ENCODE data around the gene FHL3.

Gene FHL3

GRCh38 chr1:38012363-38013226 is 7.3 kb upstream of the FHL3 start, which contains the start of gene UTP11:
TSS of gene UTP11 (plus strand) at chr1:38012734. CDS start at chr1:38012803, 69 bp downstream.
- DNase-seq, result peak; percentile 68 to 75 (median 71)

DNA sequence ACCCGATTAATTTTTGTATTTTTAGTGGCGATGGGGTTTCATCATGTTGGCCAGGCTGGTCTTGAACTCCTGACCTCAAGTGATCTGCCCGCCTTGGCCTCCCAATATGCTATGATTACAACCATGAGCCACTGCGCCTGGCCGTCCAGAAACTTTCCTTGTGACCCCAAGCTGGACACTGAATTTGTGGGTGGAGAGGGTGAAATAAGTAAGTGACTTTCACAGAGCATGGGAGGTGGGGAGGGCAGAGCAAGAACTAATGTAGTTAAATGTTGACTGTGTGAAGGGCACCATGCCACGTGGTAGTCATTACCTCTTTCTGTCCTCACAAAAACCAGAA is 4.5 kb upstream of the FHL3 start:
- no peak for DNase-seq

GRCh38 chr1:38009088-38009840 is 4.0 kb upstream of the FHL3 start:
- DNase-seq, result peak in 1 of 4 experiments; percentile 23

DNA sequence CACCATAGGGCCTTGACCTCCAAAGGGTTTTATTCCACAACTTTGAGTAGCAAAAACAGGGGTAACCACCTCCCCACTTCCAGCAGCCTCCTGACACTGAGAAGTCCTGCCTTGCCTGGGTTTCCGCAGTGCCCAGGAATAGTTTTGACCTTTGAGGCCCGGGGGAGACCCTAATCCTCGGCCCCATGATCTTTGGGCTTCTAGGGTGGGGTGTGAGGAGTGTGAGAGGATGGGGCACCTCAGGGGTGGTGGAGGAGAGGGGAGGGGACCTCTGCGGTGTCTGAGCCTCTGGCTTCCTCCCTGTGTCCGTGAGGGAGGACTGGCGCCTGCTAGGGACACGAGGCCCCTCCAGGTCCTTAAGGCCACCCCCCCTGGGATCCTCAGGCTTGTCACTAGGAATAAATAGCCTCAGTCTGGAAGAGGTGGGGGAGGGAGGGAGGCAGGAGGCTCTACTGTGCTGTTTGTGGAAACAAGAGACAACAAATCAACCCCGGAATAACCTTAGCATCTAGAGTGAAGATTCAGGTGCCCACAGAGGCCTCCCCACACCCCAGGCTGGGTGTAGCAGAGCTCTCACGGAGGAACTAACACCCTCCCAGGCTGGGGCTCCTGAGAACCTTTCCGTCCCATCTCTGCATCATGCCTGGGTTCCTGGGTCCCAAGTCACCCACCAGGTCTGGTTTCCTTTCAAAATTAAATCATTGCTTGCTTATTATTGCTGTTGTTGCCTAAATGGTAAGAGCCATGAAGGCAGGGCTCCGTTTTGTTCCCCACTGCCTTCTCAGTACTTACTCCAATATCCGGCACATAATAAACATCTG is 904 bp upstream of the FHL3 start:
- no peak for DNase-seq

GRCh38 chr1:38004284-38005108 is 818 bp downstream of the FHL3 start:
- DNase-seq, result no peak

GRCh38 chr1:38003261-38004250 is 1.8 kb downstream of the FHL3 start:
- DNase-seq, result no peak

DNA sequence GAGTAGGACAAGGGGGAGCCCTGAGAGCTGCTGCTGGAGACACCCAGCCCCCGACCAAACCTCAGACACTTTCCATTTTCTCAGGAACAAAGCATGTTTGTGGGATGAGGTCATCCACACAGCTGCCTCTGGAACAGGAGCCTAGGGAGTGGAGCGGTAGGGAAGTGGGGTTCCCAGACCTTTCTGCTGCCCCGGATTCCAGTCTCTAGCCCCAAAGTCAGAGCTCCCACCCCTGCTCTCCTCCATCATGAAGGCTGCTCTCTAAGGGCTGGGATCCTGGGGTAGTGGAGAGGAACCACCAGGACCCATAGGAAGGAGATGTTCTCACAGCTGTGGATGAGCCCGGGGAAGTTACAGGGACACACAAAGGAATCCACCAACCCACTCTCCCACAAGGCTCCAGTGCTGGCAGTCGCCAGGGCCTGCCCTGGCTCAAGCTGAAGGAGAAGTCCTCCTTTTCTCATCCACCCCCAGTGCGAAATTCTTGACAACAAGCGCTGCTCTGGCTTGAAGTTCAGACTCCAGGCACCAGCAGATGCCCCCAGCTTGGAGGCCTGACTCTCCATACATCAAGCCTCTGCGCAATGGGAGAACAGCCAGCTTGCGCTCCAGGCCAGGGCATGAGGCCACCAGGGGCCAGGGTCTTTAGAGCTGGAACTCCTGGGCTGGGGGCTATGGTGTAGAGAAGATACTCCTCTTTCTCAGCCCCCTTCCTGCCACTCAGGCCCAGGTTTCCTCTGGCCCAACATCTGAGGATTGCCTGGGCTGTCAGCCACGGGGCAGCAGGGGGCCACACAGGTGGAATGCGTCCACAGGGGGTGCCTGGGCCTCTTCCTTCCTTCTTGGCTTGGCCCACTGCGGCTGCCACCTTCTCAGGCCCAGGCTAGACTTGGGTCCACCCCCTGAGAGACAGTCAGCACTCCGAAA is 4.5 kb downstream of the FHL3 start:
- no peak for DNase-seq

DNA sequence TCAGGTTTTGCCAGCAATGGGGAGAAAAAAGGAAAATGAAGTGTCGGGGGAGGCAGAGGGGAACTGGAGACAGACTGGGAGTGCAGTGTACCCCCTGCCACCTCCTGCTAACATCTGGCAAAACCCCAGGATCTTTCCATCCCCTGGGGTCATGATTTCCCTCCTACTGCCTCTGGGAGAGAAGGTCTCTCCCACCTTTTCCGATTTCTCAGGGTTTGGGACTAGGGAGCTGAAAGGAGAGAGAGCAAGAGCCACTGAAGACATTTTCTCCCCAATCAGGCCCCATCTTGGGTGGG is 5.1 kb downstream of the FHL3 start:
- DNase-seq, result no peak

- DNase-seq, result no peak
Measured at GRCh38 chr1:37999430-38000232, 5.7 kb downstream of the FHL3 start.

DNA sequence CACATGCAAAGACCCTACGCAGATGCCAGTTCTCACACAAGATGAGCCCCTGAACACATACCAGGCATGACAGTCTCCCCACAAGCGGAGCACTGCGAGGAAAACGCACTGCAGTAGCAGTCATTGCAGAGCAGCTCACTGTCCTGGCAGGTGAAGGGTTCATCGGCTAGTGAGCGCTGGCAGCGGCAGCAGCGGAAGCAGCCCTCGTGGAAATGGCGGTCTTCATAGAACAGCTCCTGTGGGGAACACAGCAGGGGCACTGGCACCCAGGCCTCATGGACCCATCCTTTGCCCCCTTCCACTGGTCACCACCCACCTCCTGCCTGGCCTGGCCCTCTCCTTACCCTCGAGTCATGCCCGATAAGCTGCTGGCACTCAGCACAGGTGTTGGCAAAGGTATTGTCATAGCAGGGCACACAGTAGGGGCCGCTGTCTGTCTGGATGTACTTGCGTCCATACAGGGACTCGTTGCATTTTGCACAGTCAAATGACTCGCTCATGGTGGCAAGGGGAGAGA is 6.3 kb downstream of the FHL3 start:
- DNase-seq, result no peak

DNA sequence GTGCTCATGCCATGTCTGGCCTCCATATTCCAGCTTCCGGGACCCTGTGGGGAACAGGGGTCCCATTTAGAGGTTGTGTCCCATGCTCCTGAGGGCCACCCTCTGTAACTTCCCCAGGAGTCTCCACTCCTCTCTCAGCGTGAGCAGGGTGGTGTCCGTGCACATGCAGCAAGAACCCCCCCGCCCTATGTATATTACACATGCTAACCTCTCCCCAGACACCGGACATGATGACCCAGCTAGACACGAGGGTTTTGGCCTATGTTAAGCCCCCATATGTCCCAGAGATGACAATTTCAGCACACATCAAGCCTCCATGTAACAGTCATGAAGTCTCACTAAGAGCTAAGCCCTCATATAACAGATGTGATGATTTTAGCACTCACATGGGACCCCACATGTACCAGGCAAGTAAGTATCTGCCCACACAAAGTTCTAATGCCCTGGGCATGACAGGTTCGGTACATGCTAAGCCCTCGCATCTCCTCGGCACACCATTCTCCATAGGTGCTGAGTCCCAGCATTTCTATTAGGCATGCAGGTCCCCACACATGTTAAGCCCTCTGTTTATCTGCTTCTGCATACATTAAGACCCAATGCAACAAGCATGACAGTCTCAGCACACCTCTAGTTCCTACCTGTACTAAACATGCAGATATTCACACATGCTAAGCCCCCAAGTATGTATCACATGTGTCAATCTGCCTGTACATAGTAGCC is 7.1 kb downstream of the FHL3 start:
- DNase-seq, result no peak

- no peak for DNase-seq
Measured at GRCh38 chr1:37997256-37998088, 7.8 kb downstream of the FHL3 start.

DNA sequence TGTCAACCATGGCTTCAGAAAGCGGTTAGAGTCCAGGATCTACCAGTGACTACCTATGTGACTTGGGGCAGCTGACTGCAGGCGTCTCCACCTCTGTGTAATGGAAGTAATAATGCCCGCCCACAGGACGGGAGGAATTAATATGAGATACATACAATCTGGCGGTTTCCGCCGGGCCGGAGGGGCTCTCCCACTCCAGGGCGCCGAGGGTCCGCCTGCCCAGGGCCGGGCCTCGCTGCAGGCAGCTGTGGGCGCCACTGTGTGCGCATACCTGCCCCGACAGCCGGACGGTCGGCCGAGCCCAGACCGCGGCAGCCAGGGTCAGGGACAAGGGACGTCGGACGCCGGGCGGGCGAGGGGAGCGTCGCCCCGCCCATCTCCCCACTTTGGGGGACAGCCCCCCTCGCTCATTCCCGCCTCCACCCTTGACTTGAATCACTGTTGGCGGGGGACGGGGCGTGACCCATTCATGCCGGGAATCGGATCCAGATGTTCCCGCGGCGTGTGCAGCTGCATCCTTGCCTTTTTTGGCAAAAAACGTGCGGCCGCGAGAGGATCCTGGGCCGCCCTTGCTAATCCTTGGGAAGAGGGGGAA is 9.5 kb downstream of the FHL3 start:
- DNase-seq, result no peak

DNA sequence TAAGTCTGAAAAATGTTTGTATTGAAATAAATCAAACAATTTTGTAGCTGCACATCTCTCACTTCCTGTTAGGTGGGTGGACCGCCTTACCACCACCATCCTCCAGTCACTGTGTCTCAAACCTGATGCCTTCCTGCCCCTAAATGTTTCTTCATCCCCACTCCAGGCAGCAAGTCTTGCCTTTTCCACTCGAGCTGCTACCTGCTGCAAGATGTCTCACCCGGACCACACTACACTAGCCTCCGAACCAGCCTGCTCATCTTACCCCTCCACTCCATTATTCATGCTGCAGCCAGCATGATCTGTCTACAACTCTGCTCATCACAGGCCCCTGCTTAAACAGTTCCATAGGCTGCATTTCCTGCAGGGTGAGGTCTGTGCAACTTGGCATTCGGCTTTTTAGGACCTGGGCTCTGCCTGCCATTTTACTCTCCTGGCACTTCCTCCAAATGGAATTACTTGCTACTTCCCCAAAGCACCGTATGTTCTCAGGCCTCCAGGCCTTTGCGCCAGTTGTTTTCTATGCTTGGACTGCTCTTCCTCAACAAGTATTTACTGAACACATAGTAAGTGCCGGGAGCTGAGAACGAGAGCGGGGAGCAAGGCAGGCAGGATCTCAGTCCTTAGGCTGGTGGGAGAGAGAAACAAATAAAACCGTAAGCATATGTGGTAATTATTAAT is 10.3 kb downstream of the FHL3 start:
- DNase-seq, result no peak

- peak in 1 of 4 experiments; percentile 10 for DNase-seq
Measured at GRCh38 chr1:37989361-37989930, 15.9 kb downstream of the FHL3 start.

- no peak for DNase-seq
Measured at GRCh38 chr1:37987679-37988078, 17.6 kb downstream of the FHL3 start.
